HG02852 (cell line): ENCODE results near the gene ARPC5L.

Experiments
- ATAC-seq: cut with Tn5 transposase; IDR thresholded peaks from one replicate; pipeline ENCODE4 v1.9.1; 2021; ENCODE audit warnings: mild to moderate bottlenecking, moderate library complexity; ENCODE audit not compliant: unreplicated experiment

ARPC5L gene

GRCh38 chr9:124860582-124861341, 1.2 kb upstream of the ARPC5L start:
- ATAC-seq: no peak

- ATAC-seq: no peak
These were observed 1.5 kb downstream of the ARPC5L start for GRCh38 chr9:124863371-124863871.

GRCh38 chr9:124868511-124869465, 6.9 kb downstream of the ARPC5L start:
- ATAC-seq: peak; percentile 57

- ATAC-seq: peak; percentile 7
These were observed 7.6 kb downstream of the ARPC5L start for GRCh38 chr9:124869466-124869985.

- ATAC-seq: peak; percentile 46
These were observed 8.1 kb downstream of the ARPC5L start for GRCh38 chr9:124869986-124870560.

- no peak for ATAC-seq
These were observed 8.8 kb downstream of the ARPC5L start for GRCh38 chr9:124870723-124871122.

- no peak for ATAC-seq
These were observed 9.2 kb downstream of the ARPC5L start for GRCh38 chr9:124871156-124871561.

- no peak for ATAC-seq
These were observed 11.7 kb downstream of the ARPC5L start for GRCh38 chr9:124873664-124874063.

GRCh38 chr9:124875501-124875900, 13.6 kb downstream of the ARPC5L start:
- ATAC-seq: no peak

- ATAC-seq: no peak
These were observed 15.3 kb downstream of the ARPC5L start for GRCh38 chr9:124877021-124877782.

GRCh38 chr9:124878021-124878420, 16.1 kb downstream of the ARPC5L start:
- ATAC-seq: no peak

GRCh38 chr9:124878518-124878917, 16.6 kb downstream of the ARPC5L start:
- ATAC-seq: no peak

- no peak for ATAC-seq
These were observed 17.3 kb downstream of the ARPC5L start for GRCh38 chr9:124879226-124879625.

GRCh38 chr9:124880501-124880900, 18.6 kb downstream of the ARPC5L start:
- no peak for ATAC-seq

GRCh38 chr9:124881138-124881743, 19.3 kb downstream of the ARPC5L start:
- ATAC-seq: no peak

GRCh38 chr9:124882231-124882630, 20.3 kb downstream of the ARPC5L start:
- ATAC-seq: no peak

- ATAC-seq: no peak
These were observed 22.4 kb downstream of the ARPC5L start for GRCh38 chr9:124884376-124884775.

GRCh38 chr9:124885551-124885950, 23.6 kb downstream of the ARPC5L start:
- ATAC-seq: no peak

GRCh38 chr9:124886461-124886860, 24.5 kb downstream of the ARPC5L start:
- ATAC-seq: no peak
